Endothelial cell (in vitro differentiated cells): ENCODE data around the gene SEC23IP. TPM values are rescaled to one million over a fixed set of nuclear protein-coding genes. Genes with fewer than 3 reads are reported as not detected.

Source experiments
- DNase-seq: peaks from one replicate; pipeline ENCODE4 v3.0.0; 2021; ENCODE audit warnings: low spot score
- H3K27ac Mint-ChIP-seq: one replicate; pipeline ENCODE4 v1.8.0; 2021; ENCODE audit warnings: mixed read lengths, inconsistent platforms; ENCODE audit not compliant: unreplicated experiment
- H3K27me3 Mint-ChIP-seq: one replicate; pipeline ENCODE4 v1.8.0; 2021; ENCODE audit warnings: mild to moderate bottlenecking, moderate library complexity, mixed read lengths, inconsistent platforms; ENCODE audit not compliant: unreplicated experiment
- H3K36me3 Mint-ChIP-seq: one replicate; pipeline ENCODE4 v1.8.0; 2021; ENCODE audit warnings: mild to moderate bottlenecking, low read depth, mixed read lengths, inconsistent platforms; ENCODE audit not compliant: unreplicated experiment
- H3K4me1 Mint-ChIP-seq: one replicate; pipeline ENCODE4 v1.8.0; 2021; ENCODE audit warnings: mild to moderate bottlenecking, mixed read lengths, inconsistent platforms; ENCODE audit not compliant: unreplicated experiment
- H3K4me3 Mint-ChIP-seq: one replicate; pipeline ENCODE4 v1.8.0; 2021; ENCODE audit warnings: mild to moderate bottlenecking, mixed read lengths, inconsistent platforms; ENCODE audit not compliant: unreplicated experiment
- H3K9me3 Mint-ChIP-seq: one replicate; pipeline ENCODE4 v1.8.0; 2021; ENCODE audit warnings: mixed read lengths, inconsistent platforms; ENCODE audit not compliant: unreplicated experiment
- CTCF ChIP-seq: fragments of 200-600 bp; sonication (generic); IDR thresholded peaks from one replicate; pipeline ENCODE4 v1.5.0; 2021; ENCODE audit warnings: antibody characterized with exemption; ENCODE audit not compliant: unreplicated experiment
- total RNA-seq: library from RNA; stranded (reverse); fragmentation: NEBNext Ultra II Directional; extraction: Animal tissue kit (Norgen Biotek cat#: 25700); gene quantifications from one replicate; pipeline ENCODE4 v1.2.1, GENCODE V29; 2021; ENCODE audit not compliant: unreplicated experiment

SEC23IP gene
- total RNA-seq, 1 donor from 2014 or later = 68.7 TPM

- H3K4me3 Mint-ChIP-seq = no peak overlapping the region
- no peak for DNase-seq
- no peak for TF ChIP-seq CTCF
- no peaks in the 10 kb centered on the region for H3K27me3 Mint-ChIP-seq
- H3K36me3 Mint-ChIP-seq = peaks cover 21% of the 10 kb centered on the region
- no peaks in the 10 kb centered on the region for H3K4me1 Mint-ChIP-seq
- no peaks in the 10 kb centered on the region for H3K9me3 Mint-ChIP-seq
- H3K27ac Mint-ChIP-seq = no peak overlapping the region
Observed at GRCh38 chr10:119852277-119852676, 40.3 kb upstream of the SEC23IP start.

- Mint-ChIP-seq H3K27ac (no peak overlapping the region), H3K36me3 (peaks cover 21% of the 10 kb centered on the region), H3K9me3 (no peaks in the 10 kb centered on the region), H3K4me1 (no peaks in the 10 kb centered on the region), H3K27me3 (no peaks in the 10 kb centered on the region), H3K4me3 (no peak overlapping the region)
- no peak for TF ChIP-seq CTCF
- DNase-seq = no peak
Observed at GRCh38 chr10:119852822-119853221, 39.7 kb upstream of the SEC23IP start.

- DNase-seq = no peak
- no peak for TF ChIP-seq CTCF
- no peak overlapping the region for H3K27ac Mint-ChIP-seq
- no peaks in the 10 kb centered on the region for H3K27me3 Mint-ChIP-seq
- H3K36me3 Mint-ChIP-seq = peaks cover 21% of the 10 kb centered on the region
- H3K9me3 Mint-ChIP-seq = no peaks in the 10 kb centered on the region
- no peak overlapping the region for H3K4me3 Mint-ChIP-seq
- H3K4me1 Mint-ChIP-seq = no peaks in the 10 kb centered on the region
Observed at GRCh38 chr10:119853574-119853973, 39.0 kb upstream of the SEC23IP start.

DNA sequence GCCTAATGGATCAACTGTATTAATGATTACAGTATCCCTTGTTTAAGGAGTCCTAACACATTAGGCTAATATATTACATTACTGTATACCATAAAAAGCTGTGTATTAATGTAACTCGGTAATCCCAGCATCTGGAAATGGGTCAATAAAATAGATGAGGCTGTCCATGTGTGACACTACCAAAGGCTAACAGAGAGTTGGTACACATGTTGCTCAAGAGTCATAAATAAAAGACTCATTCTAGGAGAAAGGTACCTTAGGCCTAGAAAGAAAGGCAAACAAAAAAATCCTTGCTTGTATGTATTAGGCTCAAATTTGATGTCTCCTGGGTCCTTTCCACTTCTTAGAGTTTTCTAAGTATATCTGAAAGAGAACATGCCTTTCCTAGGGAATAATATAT lies 34.5 kb upstream of the SEC23IP start:
- Mint-ChIP-seq H3K9me3 (no peaks in the 10 kb centered on the region), H3K27me3 (no peaks in the 10 kb centered on the region), H3K27ac (no peak overlapping the region), H3K4me1 (peaks cover 3% of the 10 kb centered on the region), H3K36me3 (peaks cover 13% of the 10 kb centered on the region), H3K4me3 (no peak overlapping the region)
- TF ChIP-seq CTCF = no peak
- no peak for DNase-seq

GRCh38 chr10:119859420-119860258 lies 32.9 kb upstream of the SEC23IP start:
- Mint-ChIP-seq H3K27me3 (no peaks in the 10 kb centered on the region), H3K4me1 (peaks cover 3% of the 10 kb centered on the region), H3K27ac (peak overlapping the region; percentile 42), H3K36me3 (peaks cover 17% of the 10 kb centered on the region), H3K4me3 (no peak overlapping the region), H3K9me3 (no peaks in the 10 kb centered on the region)
- DNase-seq = no peak
- peak; percentile 77 for TF ChIP-seq CTCF
